HCT116 (cell line): Measurements from ENCODE around the gene PRR12. TPM values are rescaled to one million over a fixed set of nuclear protein-coding genes. Genes with fewer than 3 reads are reported as not detected.

Experiments used
- ATAC-seq: fragments of 200-7000 bp; cut with Tn5 transposase; 2 replicates; pipeline ENCODE4 v1.9.1; 2020; ENCODE audit warnings: mild to moderate bottlenecking, moderate library complexity
- BruUV-seq: library from RNA; stranded (reverse); fragments of 400-500 nt; replicated peaks from 2 replicates; lab custom pipeline; 2021; lab: Mats Ljungman, UMichigan
- CTCF ChIA-PET: fragments of 300-600 bp; sonication (Branson Sonifier 250); formaldehyde crosslinking; loops from one replicate; lab custom pipeline; 2021; ENCODE audit warnings: antibody characterized with exemption; lab: Charles Lee
- POLR2A ChIA-PET: fragments of 300-600, 350-600 bp; sonication (Branson Sonifier 250); formaldehyde crosslinking; loops from one replicate; lab custom pipeline; 2021; ENCODE audit warnings: antibody characterized with exemption; lab: Charles Lee
- RAD21 ChIA-PET, 2 experiments: fragments of 300-600 bp; sonication (Branson Sonifier 250); formaldehyde crosslinking; loops; one replicate each; lab custom pipeline; 2023; ENCODE audit warnings: low total read pairs in 2 of 2; ENCODE audit not compliant: uncharacterized antibody in 2 of 2, unreplicated experiment in 2 of 2, low non-redundant PET in 1 of 2; lab: Charles Lee
- DNase-seq: peaks from one replicate; pipeline ENCODE4 v3.0.0-alpha.2; 2010; ENCODE audit warnings: low read depth, low spot score
- H2AFZ ChIP-seq: fragments of 200-600 bp; shearing (Covaris generic), sonication (generic); 2 replicates; pipeline ENCODE4 v1.6.1; 2017; ENCODE audit warnings: low read depth, mixed run types, mixed read lengths, antibody characterized with exemption, low read length; ENCODE audit not compliant: poor library complexity, severe bottlenecking
- H3K27ac ChIP-seq: 2 replicates; pipeline ENCODE4 v1.5.1; 2012; ENCODE audit warnings: low read depth, low read length
- H3K27me3 ChIP-seq: fragments of 200-600 bp; sonication (generic); 2 replicates; pipeline ENCODE4 v1.6.1; 2016; ENCODE audit warnings: mixed run types, low read length, mixed read lengths; ENCODE audit not compliant: insufficient read depth
- H3K36me3 ChIP-seq, 2 experiments: fragments of 200-500 bp in 1 of 2; fragments of 200-600 bp in 1 of 2; sonication (Bioruptor generic) in 1 of 2; sonication (generic) in 1 of 2; 2 replicates each; pipeline versions ENCODE4 v1.5.1 to v1.6.1; 2014 to 2016; ENCODE audit warnings: low read length in 2 of 2, inconsistent platforms in 1 of 2, mixed read lengths in 1 of 2, mixed run types in 1 of 2; ENCODE audit not compliant: insufficient read depth in 2 of 2, control insufficient read depth in 1 of 2
- H3K4me1 ChIP-seq, 2 experiments: fragments of 200-600 bp in 1 of 2; sonication (generic) in 1 of 2; 2 replicates each; pipeline versions ENCODE4 v1.5.1 to v1.6.1; 2012 to 2017; ENCODE audit warnings: low read length in 2 of 2, inconsistent platforms in 1 of 2, mild to moderate bottlenecking in 1 of 2, mixed read lengths in 1 of 2, mixed run types in 1 of 2, moderate library complexity in 1 of 2; ENCODE audit not compliant: insufficient read depth in 2 of 2, control insufficient read depth in 1 of 2
- H3K4me2 ChIP-seq: fragments of 200-600 bp; sonication (generic); 2 replicates; pipeline ENCODE4 v1.6.1; 2017; ENCODE audit warnings: mixed run types, low read length, mixed read lengths
- H3K4me3 ChIP-seq, 2 experiments: fragments of 200-600 bp in 1 of 2; sonication (generic) in 1 of 2; replicated peaks in 1 of 2; 2 replicates each; pipeline ENCODE4 v1.5.1; 2011 to 2016; ENCODE audit warnings: low read length in 2 of 2, control low read depth in 1 of 2, low read depth in 1 of 2, mild to moderate bottlenecking in 1 of 2, mixed read lengths in 1 of 2, mixed run types in 1 of 2
- H3K79me2 ChIP-seq: fragments of 200-600 bp; sonication (generic); 2 replicates; pipeline ENCODE4 v1.6.1; 2017; ENCODE audit warnings: mild to moderate bottlenecking, mixed run types, low read length, moderate library complexity, mixed read lengths; ENCODE audit not compliant: insufficient read depth
- H3K9ac ChIP-seq: fragments of 200-600 bp; sonication (generic); 2 replicates; pipeline ENCODE4 v1.6.1; 2016; ENCODE audit warnings: low read length, mixed read lengths
- H3K9me2 ChIP-seq: fragments of 200-600 bp; sonication (generic), shearing (Covaris generic); 2 replicates; pipeline ENCODE4 v1.6.1; 2017; ENCODE audit warnings: mixed run types, mild to moderate bottlenecking, moderate library complexity; ENCODE audit not compliant: insufficient read depth
- H3K9me3 ChIP-seq, 2 experiments: fragments of 200-500 bp in 1 of 2; fragments of 200-600 bp in 1 of 2; sonication (Bioruptor generic) in 1 of 2; sonication (generic) in 1 of 2; 2 replicates each; pipeline ENCODE4 v1.6.1; 2014 to 2017; ENCODE audit warnings: low read length in 2 of 2, mixed read lengths in 2 of 2, inconsistent platforms in 1 of 2, low read depth in 1 of 2, mild to moderate bottlenecking in 1 of 2, mixed run types in 1 of 2, moderate library complexity in 1 of 2; ENCODE audit not compliant: control insufficient read depth in 1 of 2, insufficient read depth in 1 of 2
- H4K20me1 ChIP-seq: fragments of 200-600 bp; sonication (generic), shearing (Covaris generic); 2 replicates; pipeline ENCODE4 v1.6.1; 2017; ENCODE audit warnings: mixed run types, mild to moderate bottlenecking, moderate library complexity; ENCODE audit not compliant: insufficient read depth
- CEBPB ChIP-seq: IDR thresholded peaks from 2 replicates; pipeline ENCODE4 v1.6.1; 2012; ENCODE audit warnings: low read depth
- FOSL1 ChIP-seq: IDR thresholded peaks from 2 replicates; pipeline ENCODE4 v1.6.1; 2012; ENCODE audit warnings: low read depth
- JUND ChIP-seq: IDR thresholded peaks from 2 replicates; pipeline ENCODE4 v1.6.1; 2012
- POLR2A ChIP-seq: IDR thresholded peaks from 2 replicates; pipeline ENCODE4 v1.7.0; 2011; ENCODE audit warnings: borderline replicate concordance; ENCODE audit not compliant: insufficient read depth, insufficient read length; ENCODE audit errors: extremely low read depth
- RAD21 ChIP-seq: IDR thresholded peaks from 2 replicates; pipeline ENCODE4 v1.6.1; 2012; ENCODE audit warnings: low read depth, mild to moderate bottlenecking
- SP1 ChIP-seq: IDR thresholded peaks from 2 replicates; pipeline ENCODE4 v1.6.1; 2012; ENCODE audit warnings: low read depth
- TCF7L2 ChIP-seq: IDR thresholded peaks from 2 replicates; pipeline ENCODE4 v1.7.0; 2011; ENCODE audit warnings: borderline replicate concordance, inconsistent platforms; ENCODE audit not compliant: insufficient read depth, insufficient read length; ENCODE audit errors: extremely low read depth
- ZBTB33 ChIP-seq: IDR thresholded peaks from 2 replicates; pipeline ENCODE4 v1.6.1; 2011; ENCODE audit warnings: mild to moderate bottlenecking, low read length, moderate library complexity; ENCODE audit not compliant: insufficient replicate concordance; ENCODE audit errors: extremely low read depth
- ZNF274 ChIP-seq: fragments of 200-500 bp; sonication (Bioruptor generic); IDR thresholded peaks from 2 replicates; pipeline ENCODE4 v1.6.1; 2014; ENCODE audit warnings: mild to moderate bottlenecking, low read depth, low read length, inconsistent platforms
- intact Hi-C: fragments of 100-400 bp; cut with micrococcal nuclease; formaldehyde crosslinking; loops from 2 replicates; pipeline ENCODE4 v1.10.0; 2022
- total RNA-seq: library from RNA; stranded (reverse); gene quantifications from one replicate; pipeline ENCODE4 v1.2.1, GENCODE V29; 2021; ENCODE audit not compliant: unreplicated experiment
- TF ChIP-seq, protein P1 (sequence below), 3 experiments: fragments of 200-600 bp in 1 of 3; sonication (generic) in 1 of 3; IDR thresholded peaks in 2 of 3; conservative IDR thresholded peaks in 1 of 3; 2 replicates each; pipeline ENCODE4 v1.5.1; 2012 to 2017; ENCODE audit warnings: low read depth in 2 of 3, low read length in 2 of 3, antibody characterized with exemption in 1 of 3, borderline replicate concordance in 1 of 3, control low read depth in 1 of 3, mild to moderate bottlenecking in 1 of 3, mixed read lengths in 1 of 3, mixed run types in 1 of 3, moderate library complexity in 1 of 3; ENCODE audit not compliant: insufficient read depth in 1 of 3
- TF ChIP-seq, protein P2 (sequence below): IDR thresholded peaks from 2 replicates; pipeline ENCODE4 v1.6.1; 2012; ENCODE audit warnings: low read depth

The PRR12 gene
- total RNA-seq, 1 experiment from 2014 or later: 26.9 TPM

- H2AFZ ChIP-seq: no peak overlapping the region
- peaks cover 26 to 43% of the 10 kb centered on the region in 2 experiments for H3K36me3 ChIP-seq
- no peaks in the 10 kb centered on the region for H3K9me2 ChIP-seq
- BruUV-seq: no TSS peak
- H3K79me2 ChIP-seq: peaks cover 51% of the 10 kb centered on the region
- no peaks in the 10 kb centered on the region for H3K9me3 ChIP-seq
- POLR2A ChIA-PET: no interaction called here
- no peak overlapping the region for H3K4me2 ChIP-seq
- DNase-seq (no peak), ATAC-seq (no peak)
- no peaks in the 10 kb centered on the region for H4K20me1 ChIP-seq
- CTCF ChIA-PET: interaction anchor here (2.2 kb wide), 1 partner anchor 11 kb away, joined by 17 read pairs; no protein-coding TSS in a partner anchor
- H3K27me3 ChIP-seq: no peaks in the 10 kb centered on the region
- intact Hi-C loops: no loop called here
- RAD21 ChIA-PET: no interaction called here
- no peak overlapping the region for H3K4me3 ChIP-seq
- H3K27ac ChIP-seq: no peak overlapping the region
- H3K9ac ChIP-seq: no peak overlapping the region
- TF ChIP-seq ZNF274 (no peak), CEBPB (no peak), POLR2A (no peak)
- H3K4me1 ChIP-seq: peaks cover 0 to 8% of the 10 kb centered on the region in 2 experiments; a peak in 2 of 4 replicates
These were observed 31.1 kb upstream of the PRR12 start for GRCh38 chr19:49559928-49560327.

GRCh38 chr19:49560358-49560900, 30.6 kb upstream of the PRR12 start:
- ChIA-PET POLR2A (no interaction called here), RAD21 (no interaction called here), CTCF (interaction anchor here (1.2 to 2.2 kb wide), 2 partner anchors 10 to 14 kb away, joined by 6 to 17 read pairs; no protein-coding TSS in a partner anchor)
- peaks cover 24 to 42% of the 10 kb centered on the region in 2 experiments for H3K36me3 ChIP-seq
- H4K20me1 ChIP-seq: no peaks in the 10 kb centered on the region
- no peak for DNase-seq
- H3K4me1 ChIP-seq: peaks cover 0 to 8% of the 10 kb centered on the region in 2 experiments; a peak in 2 of 4 replicates
- no peaks in the 10 kb centered on the region for H3K9me2 ChIP-seq
- intact Hi-C loops: no loop called here
- H3K9ac ChIP-seq: no peak overlapping the region
- H3K4me3 ChIP-seq: no peak overlapping the region
- H3K4me2 ChIP-seq: no peak overlapping the region
- no peaks in the 10 kb centered on the region for H3K9me3 ChIP-seq
- ATAC-seq: no peak
- peaks cover 56% of the 10 kb centered on the region for H3K79me2 ChIP-seq
- BruUV-seq: no TSS peak
- no peaks in the 10 kb centered on the region for H3K27me3 ChIP-seq
- no peak overlapping the region for H2AFZ ChIP-seq
- H3K27ac ChIP-seq: no peak overlapping the region
- no peak for TF ChIP-seq FOSL1
- TF ChIP-seq ZBTB33: no peak
- no peak for TF ChIP-seq RAD21
- no peak for TF ChIP-seq POLR2A
- TF ChIP-seq, protein P1, sequence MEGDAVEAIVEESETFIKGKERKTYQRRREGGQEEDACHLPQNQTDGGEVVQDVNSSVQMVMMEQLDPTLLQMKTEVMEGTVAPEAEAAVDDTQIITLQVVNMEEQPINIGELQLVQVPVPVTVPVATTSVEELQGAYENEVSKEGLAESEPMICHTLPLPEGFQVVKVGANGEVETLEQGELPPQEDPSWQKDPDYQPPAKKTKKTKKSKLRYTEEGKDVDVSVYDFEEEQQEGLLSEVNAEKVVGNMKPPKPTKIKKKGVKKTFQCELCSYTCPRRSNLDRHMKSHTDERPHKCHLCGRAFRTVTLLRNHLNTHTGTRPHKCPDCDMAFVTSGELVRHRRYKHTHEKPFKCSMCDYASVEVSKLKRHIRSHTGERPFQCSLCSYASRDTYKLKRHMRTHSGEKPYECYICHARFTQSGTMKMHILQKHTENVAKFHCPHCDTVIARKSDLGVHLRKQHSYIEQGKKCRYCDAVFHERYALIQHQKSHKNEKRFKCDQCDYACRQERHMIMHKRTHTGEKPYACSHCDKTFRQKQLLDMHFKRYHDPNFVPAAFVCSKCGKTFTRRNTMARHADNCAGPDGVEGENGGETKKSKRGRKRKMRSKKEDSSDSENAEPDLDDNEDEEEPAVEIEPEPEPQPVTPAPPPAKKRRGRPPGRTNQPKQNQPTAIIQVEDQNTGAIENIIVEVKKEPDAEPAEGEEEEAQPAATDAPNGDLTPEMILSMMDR (IDR thresholded peaks at IDR 0.05 in 2 of 3, conservative IDR thresholded peaks at IDR 0.05 in 1 of 3; ENCODE audit: borderline replicate concordance in 1 of 3, insufficient read depth in 1 of 3, low read depth in 2 of 3, low read length in 2 of 3): no peak
- TF ChIP-seq, protein P2, sequence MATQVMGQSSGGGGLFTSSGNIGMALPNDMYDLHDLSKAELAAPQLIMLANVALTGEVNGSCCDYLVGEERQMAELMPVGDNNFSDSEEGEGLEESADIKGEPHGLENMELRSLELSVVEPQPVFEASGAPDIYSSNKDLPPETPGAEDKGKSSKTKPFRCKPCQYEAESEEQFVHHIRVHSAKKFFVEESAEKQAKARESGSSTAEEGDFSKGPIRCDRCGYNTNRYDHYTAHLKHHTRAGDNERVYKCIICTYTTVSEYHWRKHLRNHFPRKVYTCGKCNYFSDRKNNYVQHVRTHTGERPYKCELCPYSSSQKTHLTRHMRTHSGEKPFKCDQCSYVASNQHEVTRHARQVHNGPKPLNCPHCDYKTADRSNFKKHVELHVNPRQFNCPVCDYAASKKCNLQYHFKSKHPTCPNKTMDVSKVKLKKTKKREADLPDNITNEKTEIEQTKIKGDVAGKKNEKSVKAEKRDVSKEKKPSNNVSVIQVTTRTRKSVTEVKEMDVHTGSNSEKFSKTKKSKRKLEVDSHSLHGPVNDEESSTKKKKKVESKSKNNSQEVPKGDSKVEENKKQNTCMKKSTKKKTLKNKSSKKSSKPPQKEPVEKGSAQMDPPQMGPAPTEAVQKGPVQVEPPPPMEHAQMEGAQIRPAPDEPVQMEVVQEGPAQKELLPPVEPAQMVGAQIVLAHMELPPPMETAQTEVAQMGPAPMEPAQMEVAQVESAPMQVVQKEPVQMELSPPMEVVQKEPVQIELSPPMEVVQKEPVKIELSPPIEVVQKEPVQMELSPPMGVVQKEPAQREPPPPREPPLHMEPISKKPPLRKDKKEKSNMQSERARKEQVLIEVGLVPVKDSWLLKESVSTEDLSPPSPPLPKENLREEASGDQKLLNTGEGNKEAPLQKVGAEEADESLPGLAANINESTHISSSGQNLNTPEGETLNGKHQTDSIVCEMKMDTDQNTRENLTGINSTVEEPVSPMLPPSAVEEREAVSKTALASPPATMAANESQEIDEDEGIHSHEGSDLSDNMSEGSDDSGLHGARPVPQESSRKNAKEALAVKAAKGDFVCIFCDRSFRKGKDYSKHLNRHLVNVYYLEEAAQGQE: no peak
- TF ChIP-seq TCF7L2: no peak
- no peak for TF ChIP-seq JUND
- no peak for TF ChIP-seq SP1
